K562 (cell line): Measurements from ENCODE around the gene ATP6V1G2. TPM values are rescaled to one million over a fixed set of nuclear protein-coding genes. Genes with fewer than 3 reads are reported as not detected.

Source experiments
- ATF2 ChIP-seq: sonication (generic); formaldehyde crosslinking; IDR thresholded peaks from 2 replicates; pipeline ENCODE4 v1.8.1; 2022; ENCODE audit warnings: missing genetic modification reagents
- CHD2 ChIP-seq: IDR thresholded peaks from 2 replicates; pipeline ENCODE4 v1.6.1; 2011; ENCODE audit warnings: low read depth, low read length
- CTBP1 ChIP-seq: fragments of 450-650 bp; IDR thresholded peaks from 2 replicates; pipeline ENCODE4 v1.6.1; 2016; ENCODE audit warnings: borderline replicate concordance
- ESRRB ChIP-seq: fragments of 250-450 bp; sonication (Bioruptor Pico); IDR thresholded peaks from 2 replicates; pipeline ENCODE4 v1.5.0; 2020; ENCODE audit warnings: mild to moderate bottlenecking, moderate library complexity, borderline replicate concordance
- IRF1 ChIP-seq: sonication (generic); formaldehyde crosslinking; IDR thresholded peaks from 2 replicates; pipeline ENCODE4 v1.8.0; 2022; ENCODE audit warnings: missing genetic modification reagents, mild to moderate bottlenecking, borderline replicate concordance
- JUND ChIP-seq, 2 experiments: IDR thresholded peaks; 2 replicates in 1 of 2; 3 replicates in 1 of 2; pipeline ENCODE4 v1.6.1; 2011; ENCODE audit warnings: borderline replicate concordance in 2 of 2, low read depth in 2 of 2, low read length in 2 of 2, improper control_type of control experiment in 1 of 2, missing biosample characterization in 1 of 2, missing genetic modification characterization in 1 of 2, missing genetic modification reagents in 1 of 2
- MBD1 ChIP-seq: fragments of 250-450 bp; sonication (Bioruptor Pico); IDR thresholded peaks from 2 replicates; pipeline ENCODE4 v1.8.0; 2022; ENCODE audit warnings: inconsistent platforms
- MTA2 ChIP-seq: fragments of 450-650 bp; IDR thresholded peaks from 2 replicates; pipeline ENCODE4 v1.6.1; 2016; ENCODE audit warnings: low read depth
- NUFIP1 ChIP-seq: fragments of 450-650 bp; IDR thresholded peaks from 2 replicates; pipeline ENCODE4 v1.6.1; 2018; ENCODE audit not compliant: partially characterized antibody
- PURB ChIP-seq: sonication (generic); formaldehyde crosslinking; IDR thresholded peaks from 2 replicates; pipeline ENCODE4 v1.9.0; 2021; ENCODE audit warnings: low read depth, mild to moderate bottlenecking, missing genetic modification reagents
- RBM14 ChIP-seq: fragments of 200-400 bp; formaldehyde crosslinking; IDR thresholded peaks from 2 replicates; pipeline ENCODE4 v1.6.1; 2018; ENCODE audit warnings: low read depth, mild to moderate bottlenecking, low read length, moderate library complexity, borderline replicate concordance; ENCODE audit not compliant: insufficient read depth
- SMARCB1 ChIP-seq: IDR thresholded peaks from 2 replicates; pipeline ENCODE4 v1.6.1; 2011; ENCODE audit warnings: improper control_type of control experiment, low read depth; ENCODE audit not compliant: insufficient read length
- SMARCC2 ChIP-seq: fragments of 450-650 bp; IDR thresholded peaks from 2 replicates; pipeline ENCODE4 v1.6.1; 2017; ENCODE audit warnings: antibody characterized with exemption, moderate library complexity, mild to moderate bottlenecking, low read depth
- SRSF3 ChIP-seq: fragments of 200-400 bp; formaldehyde crosslinking; IDR thresholded peaks from 2 replicates; pipeline ENCODE4 v1.6.1; 2016; ENCODE audit warnings: mild to moderate bottlenecking, low read length, moderate library complexity; ENCODE audit not compliant: insufficient read depth
- SRSF7 ChIP-seq: fragments of 200-400 bp; formaldehyde crosslinking; optimal IDR thresholded peaks from 2 replicates; pipeline ENCODE3; 2017; ENCODE audit warnings: mild to moderate bottlenecking, low read depth, low read length
- TARDBP ChIP-seq: fragments of 450-650 bp; IDR thresholded peaks from 2 replicates; pipeline ENCODE4 v1.6.1; 2016
- ZKSCAN8 ChIP-seq: fragments of 200-800 bp; sonication (Bioruptor generic); IDR thresholded peaks from 2 replicates; pipeline ENCODE4 v1.6.1; 2016; ENCODE audit warnings: missing genetic modification characterization, missing compliant biosample characterization
- ZNF140 ChIP-seq: fragments of 250-450 bp; sonication (Bioruptor Pico); IDR thresholded peaks from 2 replicates; pipeline ENCODE4 v1.8.0; 2021; ENCODE audit warnings: moderate library complexity, mild to moderate bottlenecking, inconsistent platforms
- ZNF263 ChIP-seq: sonication (generic); formaldehyde crosslinking; IDR thresholded peaks from 2 replicates; pipeline ENCODE4 v1.8.0; 2022; ENCODE audit warnings: mild to moderate bottlenecking, missing genetic modification reagents, borderline replicate concordance
- ZNF280B ChIP-seq: fragments of 250-450 bp; sonication (Bioruptor Pico); IDR thresholded peaks from 2 replicates; pipeline ENCODE4 v1.5.1; 2021; ENCODE audit warnings: mild to moderate bottlenecking
- ZNF408 ChIP-seq: fragments of 250-450 bp; sonication (Bioruptor Pico); IDR thresholded peaks from 2 replicates; pipeline ENCODE4 v1.4.0; 2020; ENCODE audit warnings: low read depth, mild to moderate bottlenecking, moderate library complexity
- ZNF77 ChIP-seq: fragments of 250-450 bp; sonication (Bioruptor Pico); IDR thresholded peaks from 2 replicates; pipeline ENCODE4 v1.5.0; 2020
- polyA plus RNA-seq, 8 experiments: library from polyadenylated mRNA; depleted of rRNA in 4 of 8; stranded (reverse) in 5 of 8; unstranded in 3 of 8; fragments of >200 nt; fragmentation: Nextera tagmentation in 2 of 8; fragmentation: Illumina TruSeq in 1 of 8; extraction: Ambion mirVana in 2 of 8; extraction: Trizol in 1 of 8; gene quantifications; 2 replicates each; pipeline versions ENCODE4 v1.2.1 to v1.2.3, GENCODE V29; 2011 to 2014; ENCODE audit warnings: inconsistent platforms in 1 of 8, missing spikeins in 1 of 8
- total RNA-seq, 7 experiments: library from RNA; depleted of rRNA in 6 of 7; stranded (reverse); fragments of >200 nt in 6 of 7; fragmentation: Illumina TruSeq in 2 of 7; extraction: Trizol in 2 of 7; gene quantifications; 2 replicates each; pipeline versions ENCODE4 v1.2.1 to v1.2.3, GENCODE V29; 2011 to 2021; ENCODE audit warnings: low replicate concordance in 1 of 7

Gene ATP6V1G2
- total and polyA plus RNA-seq, 9 of the 15 experiments (the other 6 are each of a cell fraction or from before 2014, with no cell fraction given) = 0.14 to 1.5 (median 0.33) TPM

- TF ChIP-seq CHD2 (no peak), JUND (IDR thresholded peaks at IDR 0.05; ENCODE audit: borderline replicate concordance, low read depth, low read length) (peak; percentile 57), JUND (tag; IDR thresholded peaks at IDR 0.05; ENCODE audit: borderline replicate concordance, low read depth, low read length) (no peak; the same call in 2 of the 3 replicates), ZNF77 (no peak), ZNF140 (no peak), RBM14 (no peak), ZNF263 (peak; percentile 72; the same call in 1 of the 2 replicates), SMARCC2 (no peak), ZKSCAN8 (no peak), ATF2 (CRISPR knock-in tag) (no peak), CTBP1 (peak; percentile 46; the same call in 1 of the 2 replicates), PURB (no peak), ZNF280B (CRISPR knock-in tag) (no peak), MTA2 (no peak), MBD1 (CRISPR knock-in tag) (no peak), ESRRB (no peak), IRF1 (CRISPR knock-in tag) (no peak), ZNF408 (CRISPR knock-in tag) (no peak), SRSF3 (no peak), SRSF7 (no peak), NUFIP1 (no peak), TARDBP (no peak), SMARCB1 (no peak)
Observed at GRCh38 chr6:31558631-31559500, 12.5 kb upstream of the ATP6V1G2 start (continued).
